Fibroblast of villous mesenchyme (primary cell): ENCODE measurements around the gene RTN4IP1. TPM values are rescaled to one million over a fixed set of nuclear protein-coding genes. Genes with fewer than 3 reads are reported as not detected.

Experiments used
- DNase-seq: peaks from one replicate; pipeline ENCODE4 v3.0.0-alpha.2; 2010; ENCODE audit warnings: low read depth
- H3K4me3 ChIP-seq: 2 replicates; pipeline ENCODE4 v1.5.1; 2011; ENCODE audit warnings: low read depth, mild to moderate bottlenecking, low read length
- CTCF ChIP-seq: IDR thresholded peaks from 2 replicates; pipeline ENCODE4 v1.5.1; 2012; ENCODE audit warnings: low read depth, mild to moderate bottlenecking, low read length; ENCODE audit not compliant: insufficient read depth
- total RNA-seq: library from RNA; depleted of rRNA; stranded (reverse); fragments of >200 nt; gene quantifications from 2 replicates; pipeline ENCODE4 v1.2.3, GENCODE V29; 2012

Gene RTN4IP1
- total RNA-seq, 1 donor: 8.2 TPM

GRCh38 chr6:106529438-106529837 is 99.9 kb downstream of the RTN4IP1 start:
- H3K4me3 ChIP-seq: no peak overlapping the region
- DNase-seq: no peak
- TF ChIP-seq CTCF: no peak

GRCh38 chr6:106528521-106528920 is 100.8 kb downstream of the RTN4IP1 start:
- TF ChIP-seq CTCF: no peak
- no peak for DNase-seq

GRCh38 chr6:106527979-106528378 is 101.3 kb downstream of the RTN4IP1 start:
- DNase-seq: peak; percentile 93
- H3K4me3 ChIP-seq: no peak overlapping the region
- TF ChIP-seq CTCF: no peak

More at GRCh38 chr6:106528521-106528920, 100.8 kb downstream of the RTN4IP1 start:
- H3K4me3 ChIP-seq: no peak overlapping the region

GRCh38 chr6:106527117-106527516 is 102.2 kb downstream of the RTN4IP1 start:
- no peak for DNase-seq
- no peak for TF ChIP-seq CTCF
- no peak overlapping the region for H3K4me3 ChIP-seq

- TF ChIP-seq CTCF: no peak
- no peak for DNase-seq
Observed at GRCh38 chr6:106525882-106526275, 103.4 kb downstream of the RTN4IP1 start.

GRCh38 chr6:106525107-106525881 is 104.0 kb downstream of the RTN4IP1 start:
- TF ChIP-seq CTCF: no peak
- H3K4me3 ChIP-seq: peak overlapping the region; percentile 4
- peak; percentile 31 for DNase-seq

More at GRCh38 chr6:106525882-106526275, 103.4 kb downstream of the RTN4IP1 start:
- H3K4me3 ChIP-seq: no peak overlapping the region
